Cardiac septum (tissue), 1 donor: ENCODE data around the gene KLHL13. TPM values are rescaled to one million over a fixed set of nuclear protein-coding genes. Genes with fewer than 3 reads are reported as not detected.
A peak's percentile ranks its signal among the peaks of the same experiment; 100 is the strongest.
"Not testable (repeated sequence)": the region's sequence is repeated elsewhere in the genome, so short reads cannot be mapped to it uniquely, and the experiment has no call there.

Experiments used
- DNase-seq: peaks from one replicate; pipeline ENCODE4 v3.0.0-alpha.2; 2020; ENCODE audit warnings: low spot score
- intact Hi-C: fragments of 100-400 bp; cut with DNase I; formaldehyde crosslinking; loops from one replicate; pipeline ENCODE4 v1.14.0; 2022
- total RNA-seq: library from RNA; stranded (reverse); fragmentation: NEBNext Ultra II Directional; extraction: Animal tissue kit (Norgen Biotek cat#: 25700); gene quantifications from one replicate; pipeline ENCODE4 v1.2.1, GENCODE V29; 2021
- donor health status: DM: no; HTN: no; CAD: no.

KLHL13 gene
- total RNA-seq, 1 donor from 2014 or later = 15.5 TPM

DNA sequence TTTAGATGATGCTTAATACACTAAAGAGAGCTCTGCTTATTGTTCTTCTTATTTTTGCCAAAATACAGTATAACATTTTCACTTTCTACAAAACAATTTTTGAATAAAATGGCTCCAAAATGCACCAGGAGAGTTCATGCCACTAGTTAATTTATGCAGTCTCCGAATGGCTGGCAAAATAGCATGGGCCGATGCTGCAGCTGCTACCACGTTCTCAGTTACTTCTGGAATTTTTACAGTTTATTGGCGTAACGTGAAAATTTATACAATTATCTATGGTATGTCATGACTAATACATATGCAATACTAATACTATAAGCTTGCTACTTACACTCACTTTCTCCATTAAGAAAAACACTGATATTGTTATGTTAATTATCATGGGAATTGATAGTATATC is 16.5 kb downstream of the KLHL13 start:
- no peak for DNase-seq

DNA sequence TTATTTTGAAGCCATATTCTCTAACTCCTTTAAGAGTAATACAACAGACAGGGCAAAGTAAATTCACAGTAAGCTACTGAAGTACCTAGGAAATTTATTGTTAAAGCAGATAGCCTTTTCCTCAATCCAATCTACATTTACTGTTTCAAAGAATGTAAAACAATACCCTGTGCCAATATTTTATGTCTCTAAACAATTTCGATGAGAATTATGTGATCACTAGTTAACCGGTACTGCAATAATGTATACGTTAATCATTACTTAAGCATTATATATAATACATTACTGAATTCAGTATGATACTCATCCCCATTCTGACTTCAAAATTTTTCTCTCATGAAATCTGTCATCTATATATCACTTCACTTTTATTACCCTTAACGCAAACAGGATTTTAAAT is 28.5 kb downstream of the KLHL13 start:
- intact Hi-C loops = no loop called here
- DNase-seq = no peak

More for the DNA sequence above, 16.5 kb downstream of the KLHL13 start:
- intact Hi-C loops = no loop called here

DNA sequence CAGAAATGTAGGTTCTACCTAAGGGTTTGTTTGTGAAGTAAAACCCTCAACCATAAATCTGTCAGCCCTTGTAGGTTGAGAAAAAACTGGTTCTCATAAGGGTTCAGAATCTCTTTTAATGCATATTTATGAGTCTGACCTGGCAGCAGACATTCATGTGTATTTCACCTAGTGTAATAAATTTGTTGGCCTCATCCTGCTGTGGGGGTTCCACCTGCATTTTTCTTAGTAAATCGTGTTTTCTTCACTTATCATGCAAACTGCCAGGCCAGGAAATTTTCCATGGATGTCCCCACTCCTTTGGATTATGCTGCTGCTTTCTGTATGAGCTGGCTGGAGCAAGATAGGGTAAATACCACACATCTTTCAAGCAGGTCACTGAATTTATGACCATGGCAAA is 42.4 kb downstream of the KLHL13 start:
- intact Hi-C loops = no loop called here
- no peak for DNase-seq

DNA sequence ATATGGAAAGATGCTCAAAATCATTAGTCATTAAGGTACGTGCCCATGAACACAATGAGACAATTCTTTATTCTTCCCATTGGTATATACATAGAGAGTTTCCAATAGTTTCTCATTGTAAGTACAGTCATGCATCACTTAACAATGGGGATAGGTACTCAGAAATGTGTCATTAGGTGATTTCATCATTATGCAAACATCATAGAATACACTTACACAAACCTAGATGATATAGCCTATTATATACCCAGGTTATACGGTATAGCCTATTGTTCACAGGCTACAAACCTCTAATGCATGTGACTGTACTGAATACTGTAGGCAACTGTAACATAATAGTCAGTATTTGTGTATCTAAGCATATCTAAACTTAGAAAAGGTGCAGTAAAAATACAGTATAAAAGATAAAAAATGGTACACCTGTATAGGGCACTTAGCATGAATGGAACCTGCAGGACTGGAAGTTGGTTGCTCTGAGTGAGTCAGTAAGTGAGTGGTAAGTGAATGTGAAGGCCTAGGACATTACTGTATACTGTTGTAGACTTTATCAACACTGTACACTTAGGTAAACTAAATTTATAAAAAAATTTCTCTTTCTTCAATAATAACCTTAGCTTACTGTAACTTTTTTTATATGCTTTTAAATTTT is 49.6 kb downstream of the KLHL13 start:
- DNase-seq = no peak
- intact Hi-C loops = no loop called here

DNA sequence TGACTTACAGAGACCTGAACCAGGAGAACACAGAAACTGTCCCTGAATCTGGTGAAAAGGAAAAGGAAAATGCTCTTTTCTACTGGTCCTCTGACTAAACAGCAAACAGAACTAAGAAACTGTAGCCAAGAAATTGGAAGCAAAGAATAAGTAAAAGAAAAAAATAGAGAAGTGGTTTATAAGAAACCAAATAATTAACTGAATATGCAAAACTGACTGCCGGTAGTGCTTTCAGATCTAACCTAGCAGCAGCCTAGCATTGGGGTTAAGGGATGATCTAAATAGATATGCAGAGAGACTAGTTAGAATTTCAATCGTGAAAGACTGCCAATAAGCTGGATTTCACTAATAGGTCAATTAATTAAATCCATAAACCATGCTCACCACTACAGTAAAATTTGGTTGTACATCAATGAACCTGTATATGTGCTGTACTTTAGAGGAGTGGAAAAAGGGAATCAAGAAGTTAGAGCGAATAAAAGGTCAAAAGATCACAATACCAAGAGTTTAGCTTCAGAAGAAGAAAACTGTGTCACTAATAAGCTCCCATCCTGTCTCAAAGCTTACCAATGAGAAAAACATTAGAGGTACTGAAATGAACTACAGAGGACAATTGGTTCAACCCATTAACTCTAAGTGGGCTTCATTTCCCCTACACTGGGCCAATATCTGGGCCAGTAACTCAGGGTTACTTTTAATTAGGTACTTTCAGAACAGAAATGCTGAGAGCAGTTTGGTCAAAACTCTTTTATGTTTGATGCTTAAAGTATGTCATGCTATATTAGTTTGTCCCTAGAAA is 53.6 kb downstream of the KLHL13 start:
- intact Hi-C loops = no loop called here
- DNase-seq = no peak

DNA sequence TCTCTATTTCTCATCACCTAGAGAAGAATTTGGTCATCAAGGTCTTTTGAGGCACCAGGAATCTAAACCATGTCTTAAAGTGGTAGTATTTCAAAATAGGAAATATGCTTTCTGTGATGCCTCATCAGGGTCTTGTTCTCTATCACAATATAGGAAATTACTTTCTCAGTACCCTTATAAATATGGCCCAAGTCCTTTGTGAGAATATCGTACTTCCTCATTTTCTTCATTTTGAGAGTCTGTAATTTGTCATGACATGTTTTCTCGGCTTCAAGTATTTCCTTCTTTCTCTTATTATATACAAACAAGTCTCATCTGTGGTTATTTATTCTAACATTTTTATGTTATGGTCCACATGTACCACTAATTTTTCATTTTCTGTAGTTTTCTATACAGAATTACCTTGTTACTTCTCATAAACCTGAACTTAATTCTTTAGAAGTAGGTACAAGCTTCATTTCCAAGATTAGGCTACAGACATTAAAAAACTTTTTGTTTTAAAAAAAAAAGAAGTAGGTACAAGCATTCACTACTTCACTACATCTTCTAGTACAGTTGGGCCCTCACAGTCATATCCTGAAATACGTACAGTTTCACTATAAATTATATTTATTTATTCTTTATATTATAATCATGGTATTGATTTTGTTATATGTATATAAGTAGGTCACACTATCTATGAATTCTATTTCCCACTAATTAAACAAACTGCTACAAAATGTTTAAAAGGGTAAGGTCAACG is 54.4 kb downstream of the KLHL13 start:
- DNase-seq = no peak
- intact Hi-C loops = no loop called here

DNA sequence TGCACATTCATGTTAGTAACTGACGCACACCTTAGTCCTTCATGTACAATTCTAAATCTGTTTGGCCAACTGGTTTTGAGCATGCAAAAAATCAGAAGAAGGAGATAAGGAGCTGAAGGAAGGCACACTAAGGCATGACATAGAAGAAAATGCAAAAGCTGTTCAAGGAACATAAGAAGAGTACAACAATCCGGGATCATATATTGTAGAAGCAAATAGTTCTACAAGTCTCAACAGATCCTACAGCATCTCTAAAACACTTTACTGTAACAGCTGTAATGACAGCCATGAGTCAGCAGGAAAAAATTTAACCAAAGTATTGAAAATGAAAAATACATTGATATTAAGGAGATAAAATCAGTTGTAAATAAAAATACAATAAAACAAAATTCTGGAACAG is 57.7 kb downstream of the KLHL13 start:
- intact Hi-C loops = no loop called here
- DNase-seq = no peak

DNA sequence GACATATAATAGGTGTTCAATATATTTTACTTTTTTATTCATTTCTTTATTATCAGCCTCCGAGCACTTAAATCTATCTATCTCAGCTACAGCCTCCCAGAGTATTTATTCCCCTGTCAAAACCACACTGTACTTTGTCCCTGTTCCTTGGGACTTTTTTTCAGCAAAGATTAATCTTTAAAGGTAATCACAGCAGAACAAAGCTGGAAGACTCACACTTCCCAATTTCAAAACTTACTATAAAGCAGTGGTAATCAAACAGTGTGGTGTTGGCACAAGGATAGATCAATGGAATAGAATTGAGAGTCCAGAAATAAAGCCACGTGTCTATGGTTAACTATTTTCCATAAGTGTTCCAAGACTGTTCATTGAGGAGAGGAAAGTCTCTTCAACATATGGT is 59.7 kb downstream of the KLHL13 start:
- intact Hi-C loops = no loop called here
- no peak for DNase-seq

DNA sequence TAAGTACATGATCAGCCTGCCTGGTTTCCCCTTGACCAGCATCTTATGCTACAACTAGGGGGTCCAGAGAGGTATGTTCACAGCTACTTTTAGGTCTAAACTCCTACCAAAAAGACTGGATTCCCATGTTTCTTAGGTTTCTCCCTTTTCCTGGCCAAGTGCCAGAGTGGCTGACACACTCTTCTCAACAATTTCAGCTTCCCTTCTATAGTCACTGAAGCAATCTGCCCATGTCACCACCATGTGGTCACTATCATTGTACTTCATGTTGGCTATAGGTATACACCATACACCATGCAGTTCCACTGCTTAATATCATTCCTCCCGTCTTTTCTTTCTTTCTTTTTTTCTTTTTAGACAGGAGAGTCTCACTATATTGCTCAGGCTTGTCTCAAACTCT is 66.9 kb downstream of the KLHL13 start:
- DNase-seq = no peak
- intact Hi-C loops = no loop called here

DNA sequence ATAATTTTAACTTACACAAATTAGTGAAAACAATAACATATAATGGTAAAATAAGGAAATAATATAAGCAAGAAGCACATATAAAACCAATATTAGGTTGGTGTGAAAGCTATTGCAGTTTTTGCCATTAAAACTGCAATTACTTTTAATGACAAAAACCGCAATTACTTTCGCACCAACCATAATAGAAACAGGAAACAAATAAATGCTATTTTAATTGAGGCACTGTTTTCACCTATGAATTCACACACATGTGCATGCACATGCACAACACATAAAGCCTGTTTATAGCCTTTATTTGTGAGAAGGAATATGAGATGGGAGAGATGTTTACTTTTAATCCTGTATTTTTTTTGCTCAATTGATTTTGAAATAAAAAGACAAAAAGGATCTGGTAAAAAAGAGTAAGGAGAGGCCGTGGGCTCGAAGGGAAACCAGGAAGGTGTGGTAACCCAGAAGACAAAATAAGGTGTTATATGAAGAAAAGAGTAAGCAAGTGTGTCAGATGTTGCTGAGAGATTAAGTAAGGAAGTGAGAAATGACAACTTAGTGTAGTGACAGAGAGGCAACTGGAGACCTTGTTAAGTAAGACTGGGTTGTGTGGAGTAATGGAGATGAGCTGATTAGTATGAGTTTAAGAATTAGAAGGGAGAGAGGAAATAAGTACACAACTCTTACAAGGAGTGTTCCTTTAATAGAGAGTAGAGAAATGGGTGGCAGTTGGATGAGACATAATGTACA is 69.0 kb downstream of the KLHL13 start:
- intact Hi-C loops = no loop called here
- DNase-seq = no peak

DNA sequence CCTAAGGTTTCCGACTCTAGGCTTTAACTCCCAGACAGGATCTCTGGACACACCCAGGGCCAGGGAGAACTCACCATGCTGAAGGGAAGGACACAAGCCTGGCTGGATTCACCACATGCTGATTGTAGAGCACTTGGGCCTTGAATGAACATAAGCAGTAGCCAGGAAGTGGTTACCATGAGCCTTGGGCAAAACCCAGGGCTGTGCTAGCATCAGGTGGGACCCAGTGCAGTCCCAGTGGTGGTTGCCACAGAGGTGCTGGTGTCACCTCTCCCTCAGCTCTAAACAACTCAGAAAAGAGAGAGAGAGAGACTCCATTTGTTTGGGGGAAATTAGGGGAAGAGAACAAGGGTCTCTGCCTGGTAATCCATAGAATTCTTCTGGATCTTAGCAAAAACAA is 77.0 kb downstream of the KLHL13 start:
- intact Hi-C loops = no loop called here
- no peak for DNase-seq

DNA sequence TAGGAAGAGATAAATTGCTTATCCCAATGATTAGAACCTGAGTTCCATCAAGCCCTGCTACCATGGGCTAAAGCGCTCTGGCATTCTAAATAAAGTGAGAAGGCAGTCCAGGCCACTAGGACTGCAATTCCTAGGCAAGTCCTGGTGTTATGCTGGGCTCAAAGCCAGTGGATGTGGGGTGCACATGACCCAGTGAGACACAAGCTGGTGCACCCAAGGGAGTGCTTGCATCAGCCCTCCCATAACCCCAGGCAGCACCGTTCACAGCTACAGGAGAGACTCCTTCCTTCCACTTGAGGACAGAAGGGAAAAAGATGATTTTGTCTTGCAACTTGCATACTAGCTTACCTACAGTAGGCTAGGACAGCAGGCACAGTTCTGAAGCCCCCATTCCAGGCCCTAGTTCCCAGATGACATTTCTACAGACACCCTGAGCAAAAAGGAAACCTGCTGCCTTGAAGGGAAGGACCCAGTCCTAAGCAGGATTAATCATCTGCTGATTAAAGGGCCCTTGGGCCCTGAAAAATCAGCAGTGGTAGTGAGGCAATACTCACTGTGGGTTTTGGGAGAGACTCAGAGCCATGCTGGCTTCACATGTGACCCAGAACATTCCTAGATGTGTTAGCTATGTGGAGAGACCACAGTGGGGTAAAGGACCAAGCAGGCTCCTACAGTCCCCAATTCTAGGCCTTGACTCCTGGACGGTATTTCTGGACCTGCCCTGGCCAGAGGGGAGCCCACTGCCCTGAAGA is 77.8 kb downstream of the KLHL13 start:
- intact Hi-C loops = no loop called here
- peak; percentile 68 for DNase-seq

DNA sequence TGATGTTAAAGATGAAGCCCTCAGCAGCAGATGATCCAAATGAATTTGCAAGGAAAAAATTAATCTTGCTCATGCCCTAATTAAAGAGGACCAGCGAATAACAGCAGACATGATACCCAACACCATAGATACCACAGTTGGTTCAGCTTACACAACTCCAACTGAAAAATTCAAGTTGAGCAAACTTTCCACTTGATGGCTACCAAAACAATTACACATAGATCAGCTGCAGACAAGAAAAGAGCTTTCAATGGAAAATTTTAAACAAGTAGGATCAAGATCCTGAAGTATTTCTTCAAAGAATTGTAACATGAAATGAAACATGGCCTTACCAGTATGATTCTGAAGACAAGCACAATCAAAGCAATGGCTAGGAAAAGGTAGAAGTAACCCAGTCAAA is 90.0 kb downstream of the KLHL13 start:
- intact Hi-C loops = no loop called here
- no peak for DNase-seq

DNA sequence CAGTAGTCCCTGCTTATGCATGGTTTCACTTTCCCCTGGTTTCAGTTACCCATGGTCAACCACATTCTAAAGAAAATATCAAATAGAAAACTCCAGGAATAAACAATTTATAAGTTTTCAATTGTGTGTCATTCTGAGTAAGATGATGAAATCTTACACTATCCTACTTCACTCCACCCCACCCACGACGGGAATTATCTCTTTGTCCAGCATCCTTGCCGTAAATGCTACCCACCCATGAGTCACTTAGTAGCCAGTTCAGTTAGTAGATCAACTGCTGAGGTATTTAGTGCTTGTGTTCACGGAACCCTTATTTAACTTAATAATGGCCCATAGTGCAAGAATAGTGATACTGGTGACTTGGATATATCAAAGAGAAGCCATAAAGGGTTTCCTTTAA is 91.4 kb downstream of the KLHL13 start:
- no peak for DNase-seq
- intact Hi-C loops = no loop called here

DNA sequence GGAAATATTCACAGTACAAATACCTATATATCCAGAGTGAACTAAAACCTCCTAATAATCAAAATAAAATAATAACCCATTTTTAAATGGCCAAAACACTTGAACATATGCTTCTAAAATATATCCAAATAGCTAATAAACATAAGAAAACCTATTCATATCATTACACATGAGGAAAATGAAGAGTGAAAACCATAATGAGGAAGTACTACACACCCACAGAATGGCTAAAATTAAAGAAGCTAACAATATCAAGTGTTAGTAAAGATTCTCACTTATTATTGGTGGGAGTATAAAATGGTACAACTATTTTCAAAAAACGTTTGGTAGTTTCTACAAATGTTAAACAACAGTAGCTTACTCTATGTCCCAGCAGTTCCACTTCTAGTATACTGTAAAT is 92.1 kb downstream of the KLHL13 start:
- intact Hi-C loops = no loop called here
- no peak for DNase-seq

DNA sequence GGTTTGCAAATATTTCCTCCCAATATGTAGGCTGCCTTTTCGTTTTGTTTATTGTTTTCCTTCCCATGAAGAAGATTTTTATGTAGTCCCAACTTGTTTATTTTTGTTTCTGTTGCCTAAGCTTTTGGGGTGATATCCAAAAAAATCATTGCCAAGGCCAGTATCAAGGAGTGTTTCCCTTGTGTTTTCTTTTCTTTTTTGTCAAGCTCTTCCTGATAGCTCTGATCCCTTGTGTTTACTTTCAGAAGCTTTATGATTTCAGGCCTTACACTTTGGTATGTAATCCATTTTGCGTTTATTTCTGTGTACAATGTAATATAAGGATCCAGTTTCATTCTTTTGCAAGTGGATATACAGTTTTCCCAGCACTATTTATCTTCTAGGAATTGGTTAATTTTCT is 93.9 kb downstream of the KLHL13 start:
- no peak for DNase-seq
- intact Hi-C loops = no loop called here

DNA sequence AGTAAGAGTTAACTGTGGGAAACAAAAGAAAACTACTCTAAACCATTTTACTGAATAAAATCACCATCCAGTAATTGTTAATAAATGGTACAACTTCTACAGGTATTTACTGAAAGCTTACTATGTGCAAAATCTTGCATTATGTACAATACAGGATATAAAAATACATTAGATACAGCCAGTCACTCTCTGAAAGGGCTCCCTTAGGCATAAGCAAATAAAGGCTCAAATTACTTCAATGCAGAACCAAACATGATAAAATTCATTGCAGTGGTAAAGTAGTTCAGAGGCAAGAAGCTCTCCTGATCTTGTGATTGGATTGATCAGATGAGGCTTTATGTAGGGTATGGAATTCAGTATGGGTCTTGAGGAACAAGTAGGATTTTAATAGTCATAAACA is 100.2 kb downstream of the KLHL13 start:
- intact Hi-C loops = no loop called here

DNA sequence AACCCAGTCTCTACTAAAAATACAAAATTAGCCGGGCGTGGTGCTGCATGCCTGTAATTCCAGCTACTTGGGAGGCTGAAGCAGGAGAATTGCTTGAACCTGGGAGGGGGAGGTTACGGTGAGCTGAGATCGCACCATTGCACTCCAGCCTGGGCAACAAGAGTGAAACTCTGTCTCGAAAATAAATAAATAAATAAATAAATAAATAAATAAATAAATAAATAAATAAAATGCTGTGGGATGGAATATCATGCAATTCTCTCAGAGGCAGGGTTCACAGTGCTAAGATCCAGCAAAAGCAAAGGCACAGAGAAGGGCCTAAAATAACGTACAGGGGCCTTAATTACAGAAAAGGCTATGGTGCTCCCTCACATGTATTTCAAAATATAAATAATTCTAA is 114.2 kb downstream of the KLHL13 start:
- intact Hi-C loops, DNase-seq: not testable (repeated sequence)

More for the DNA sequence above, 100.2 kb downstream of the KLHL13 start:
- no peak for DNase-seq

DNA sequence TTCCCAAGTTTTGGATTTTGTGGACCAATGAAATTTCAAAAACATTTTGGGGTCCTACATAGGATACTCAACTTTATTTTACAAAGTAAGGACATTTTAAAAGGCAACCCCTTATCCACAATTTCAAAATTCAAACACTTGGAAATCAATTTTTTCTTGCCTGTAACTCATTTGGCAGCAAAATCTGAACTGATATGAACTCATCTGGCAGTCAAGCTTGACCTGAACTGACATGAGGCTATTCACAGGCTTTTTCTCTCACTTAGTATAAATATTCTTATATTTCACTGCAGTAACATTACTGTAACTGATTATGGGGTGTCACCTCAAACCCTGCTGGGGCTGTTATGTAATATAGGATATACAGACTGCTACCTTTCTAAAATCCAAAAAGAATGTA is 116.1 kb downstream of the KLHL13 start:
- intact Hi-C loops = no loop called here
- no peak for DNase-seq
